Measurements from ENCODE around the gene EFNA1. TPM values are rescaled to one million over a fixed set of nuclear protein-coding genes. Genes with fewer than 3 reads are reported as not detected.

Gene EFNA1
- total RNA-seq, 2 donors from 2014 or later: 85.1 to 132 TPM

DNA sequence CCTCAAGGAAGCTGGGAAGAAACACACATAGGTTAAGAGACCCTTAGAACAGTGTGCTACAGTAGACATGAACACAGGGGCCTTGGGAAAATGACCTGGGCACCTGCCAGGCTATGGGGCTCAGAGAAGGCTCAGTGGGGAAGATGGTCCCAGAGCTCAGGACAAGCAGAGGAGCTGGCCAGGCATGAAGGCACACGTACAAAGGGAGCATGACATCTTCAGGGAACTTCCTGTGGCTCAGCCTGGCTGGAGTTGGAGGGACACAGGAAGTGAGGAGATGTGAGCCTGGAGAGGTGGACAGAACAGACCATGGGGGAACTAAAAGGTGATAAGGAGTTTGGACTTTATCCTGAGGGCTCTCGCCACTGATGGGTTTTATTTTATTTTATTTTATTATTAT, 4.2 kb downstream of the EFNA1 start:
- H3K27ac ChIP-seq: peak overlapping the region; percentile 94 to 98
- intact Hi-C loops (cut with DNase I): loop anchor here (5.0 kb wide), 1 partner anchor 35 kb away; no protein-coding TSS in a partner anchor
- 60% methylated on average over 2 of the region's 2 CpGs for WGBS
- no peak for TF ChIP-seq POLR2A (IDR thresholded peaks at IDR 0.05)
- TF ChIP-seq POLR2AphosphoS5 (IDR thresholded peaks at IDR 0.05): no peak
- TF ChIP-seq, protein P1, sequence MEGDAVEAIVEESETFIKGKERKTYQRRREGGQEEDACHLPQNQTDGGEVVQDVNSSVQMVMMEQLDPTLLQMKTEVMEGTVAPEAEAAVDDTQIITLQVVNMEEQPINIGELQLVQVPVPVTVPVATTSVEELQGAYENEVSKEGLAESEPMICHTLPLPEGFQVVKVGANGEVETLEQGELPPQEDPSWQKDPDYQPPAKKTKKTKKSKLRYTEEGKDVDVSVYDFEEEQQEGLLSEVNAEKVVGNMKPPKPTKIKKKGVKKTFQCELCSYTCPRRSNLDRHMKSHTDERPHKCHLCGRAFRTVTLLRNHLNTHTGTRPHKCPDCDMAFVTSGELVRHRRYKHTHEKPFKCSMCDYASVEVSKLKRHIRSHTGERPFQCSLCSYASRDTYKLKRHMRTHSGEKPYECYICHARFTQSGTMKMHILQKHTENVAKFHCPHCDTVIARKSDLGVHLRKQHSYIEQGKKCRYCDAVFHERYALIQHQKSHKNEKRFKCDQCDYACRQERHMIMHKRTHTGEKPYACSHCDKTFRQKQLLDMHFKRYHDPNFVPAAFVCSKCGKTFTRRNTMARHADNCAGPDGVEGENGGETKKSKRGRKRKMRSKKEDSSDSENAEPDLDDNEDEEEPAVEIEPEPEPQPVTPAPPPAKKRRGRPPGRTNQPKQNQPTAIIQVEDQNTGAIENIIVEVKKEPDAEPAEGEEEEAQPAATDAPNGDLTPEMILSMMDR (IDR thresholded peaks at IDR 0.05): no peak
- H3K4me3 ChIP-seq: peak overlapping the region in 1 of 2 donors; percentile 80
- no peaks in the 10 kb centered on the region for H3K9me3 ChIP-seq
- H3K36me3 ChIP-seq: peaks cover 5 to 15% of the 10 kb centered on the region in 2 donors
- DNase-seq (ENCODE audit: low spot score): no peak
- H3K4me1 ChIP-seq (replicated peaks): peaks cover 28% of the 10 kb centered on the region
- no peaks in the 10 kb centered on the region for H3K27me3 ChIP-seq (replicated peaks; ENCODE audit: insufficient read depth)

DNA sequence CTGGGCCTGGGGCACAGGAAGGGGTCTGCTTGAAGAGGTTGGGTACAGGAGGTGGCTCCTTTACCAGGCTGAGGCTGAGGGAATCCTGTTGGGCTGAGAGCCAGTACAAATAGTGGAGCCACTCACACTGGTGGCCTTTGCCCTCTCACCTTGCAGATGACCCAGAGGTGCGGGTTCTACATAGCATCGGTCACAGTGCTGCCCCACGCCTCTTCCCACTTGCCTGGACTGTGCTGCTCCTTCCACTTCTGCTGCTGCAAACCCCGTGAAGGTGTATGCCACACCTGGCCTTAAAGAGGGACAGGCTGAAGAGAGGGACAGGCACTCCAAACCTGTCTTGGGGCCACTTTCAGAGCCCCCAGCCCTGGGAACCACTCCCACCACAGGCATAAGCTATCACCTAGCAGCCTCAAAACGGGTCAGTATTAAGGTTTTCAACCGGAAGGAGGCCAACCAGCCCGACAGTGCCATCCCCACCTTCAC, 6.2 kb downstream of the EFNA1 start:
- H3K27me3 ChIP-seq (replicated peaks; ENCODE audit: insufficient read depth): no peaks in the 10 kb centered on the region
- peak overlapping the region; percentile 94 to 97 for H3K27ac ChIP-seq
- intact Hi-C loops (cut with DNase I): loop anchor here (5.0 kb wide), 1 partner anchor 33 kb away; no protein-coding TSS in a partner anchor
- 69% methylated on average over 7 of the region's 7 CpGs for WGBS
- no peak overlapping the region for H3K4me3 ChIP-seq
- H3K36me3 ChIP-seq: peaks cover 5 to 15% of the 10 kb centered on the region in 2 donors
- peaks cover 32% of the 10 kb centered on the region for H3K4me1 ChIP-seq (replicated peaks)
- TF ChIP-seq POLR2AphosphoS5 (IDR thresholded peaks at IDR 0.05): no peak
- no peak for TF ChIP-seq POLR2A (IDR thresholded peaks at IDR 0.05)
- TF ChIP-seq, protein P1 (IDR thresholded peaks at IDR 0.05): no peak
- H3K9me3 ChIP-seq: no peaks in the 10 kb centered on the region
- DNase-seq (ENCODE audit: low spot score): no peak

DNA sequence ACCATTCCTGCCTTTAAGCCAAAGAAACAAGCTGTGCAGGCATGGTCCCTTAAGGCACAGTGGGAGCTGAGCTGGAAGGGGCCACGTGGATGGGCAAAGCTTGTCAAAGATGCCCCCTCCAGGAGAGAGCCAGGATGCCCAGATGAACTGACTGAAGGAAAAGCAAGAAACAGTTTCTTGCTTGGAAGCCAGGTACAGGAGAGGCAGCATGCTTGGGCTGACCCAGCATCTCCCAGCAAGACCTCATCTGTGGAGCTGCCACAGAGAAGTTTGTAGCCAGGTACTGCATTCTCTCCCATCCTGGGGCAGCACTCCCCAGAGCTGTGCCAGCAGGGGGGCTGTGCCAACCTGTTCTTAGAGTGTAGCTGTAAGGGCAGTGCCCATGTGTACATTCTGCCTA, 6.6 kb downstream of the EFNA1 start:
- Histone ChIP-seq H3K4me1 (replicated peaks) (peaks cover 32% of the 10 kb centered on the region), H3K27me3 (replicated peaks; ENCODE audit: insufficient read depth) (no peaks in the 10 kb centered on the region), H3K4me3 (peak overlapping the region in 1 of 2 donors; percentile 49), H3K9me3 (no peaks in the 10 kb centered on the region), H3K36me3 (peaks cover 5 to 15% of the 10 kb centered on the region in 2 donors), H3K27ac (peak overlapping the region; percentile 94 to 97)
- DNase-seq (ENCODE audit: low spot score): no peak
- intact Hi-C loops (cut with DNase I): loop anchor here (5.0 kb wide), 1 partner anchor 33 kb away; no protein-coding TSS in a partner anchor
- 55% methylated on average over 1 of the region's 1 CpG for WGBS
- TF ChIP-seq POLR2A (IDR thresholded peaks at IDR 0.05) (no peak), POLR2AphosphoS5 (IDR thresholded peaks at IDR 0.05) (no peak)
- TF ChIP-seq, protein P1 (IDR thresholded peaks at IDR 0.05): no peak

DNA sequence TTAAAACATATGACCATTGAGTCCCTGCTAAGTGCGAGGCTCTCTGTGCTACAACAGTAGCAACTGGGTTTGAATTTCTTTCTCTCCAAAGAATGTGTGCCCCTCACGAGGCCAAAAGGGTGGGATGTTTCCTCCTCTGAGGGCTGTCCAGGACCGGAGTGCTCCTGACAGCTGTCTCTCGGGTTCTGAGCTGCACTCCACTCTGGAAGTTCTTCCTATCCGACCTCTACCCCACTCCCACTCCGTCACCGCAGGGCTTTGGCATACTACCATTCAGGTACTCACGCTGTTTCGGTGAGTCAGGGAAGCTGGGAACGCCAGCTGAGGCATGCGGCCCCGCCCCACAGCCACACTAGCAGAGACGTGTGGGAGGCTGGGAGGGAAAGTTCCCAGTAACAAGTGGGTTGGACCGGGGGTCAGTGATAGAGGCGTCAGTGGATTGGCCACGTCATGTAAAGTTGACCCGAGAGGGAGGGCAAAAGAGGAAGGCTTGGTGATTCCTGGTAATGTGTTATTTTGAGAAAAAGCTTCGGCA, 7.3 kb downstream of the EFNA1 start:
- Histone ChIP-seq H3K4me3 (peak overlapping the region; percentile 49 to 58), H3K36me3 (peaks cover 5 to 15% of the 10 kb centered on the region in 2 donors), H3K4me1 (replicated peaks) (peaks cover 32% of the 10 kb centered on the region), H3K27ac (peak overlapping the region; percentile 94 to 97), H3K27me3 (replicated peaks; ENCODE audit: insufficient read depth) (no peaks in the 10 kb centered on the region), H3K9me3 (no peaks in the 10 kb centered on the region)
- TF ChIP-seq POLR2A (IDR thresholded peaks at IDR 0.05) (peak; percentile 55), POLR2AphosphoS5 (IDR thresholded peaks at IDR 0.05) (peak; percentile 89)
- TF ChIP-seq, protein P1 (IDR thresholded peaks at IDR 0.05): no peak
- 6% methylated on average over 18 of the region's 18 CpGs for WGBS
- DNase-seq (ENCODE audit: low spot score): peak; percentile 87
- intact Hi-C loops (cut with DNase I): loop anchor here (5.0 kb wide), 1 partner anchor 32 kb away; no protein-coding TSS in a partner anchor
